HCT116 (cell line): ENCODE measurements around the gene TNFRSF19. TPM values are rescaled to one million over a fixed set of nuclear protein-coding genes. Genes with fewer than 3 reads are reported as not detected.
"Not testable (repeated sequence)": the region's sequence is repeated elsewhere in the genome, so short reads cannot be mapped to it uniquely, and the experiment has no call there.

ENCODE experiments used
- ATAC-seq: fragments of 200-7000 bp; cut with Tn5 transposase; 2 replicates; pipeline ENCODE4 v1.9.1; 2020; ENCODE audit warnings: mild to moderate bottlenecking, moderate library complexity
- BruUV-seq: library from RNA; stranded (reverse); fragments of 400-500 nt; replicated peaks from 2 replicates; lab custom pipeline; 2021; lab: Mats Ljungman, UMichigan
- CTCF ChIA-PET: fragments of 300-600 bp; sonication (Branson Sonifier 250); formaldehyde crosslinking; loops from one replicate; lab custom pipeline; 2021; ENCODE audit warnings: antibody characterized with exemption; lab: Charles Lee
- POLR2A ChIA-PET: fragments of 300-600, 350-600 bp; sonication (Branson Sonifier 250); formaldehyde crosslinking; loops from one replicate; lab custom pipeline; 2021; ENCODE audit warnings: antibody characterized with exemption; lab: Charles Lee
- RAD21 ChIA-PET, 2 experiments: fragments of 300-600 bp; sonication (Branson Sonifier 250); formaldehyde crosslinking; loops; one replicate each; lab custom pipeline; 2023; ENCODE audit warnings: low total read pairs in 2 of 2; ENCODE audit not compliant: uncharacterized antibody in 2 of 2, unreplicated experiment in 2 of 2, low non-redundant PET in 1 of 2; lab: Charles Lee
- DNase-seq: peaks from one replicate; pipeline ENCODE4 v3.0.0-alpha.2; 2010; ENCODE audit warnings: low read depth, low spot score
- H2AFZ ChIP-seq: fragments of 200-600 bp; shearing (Covaris generic), sonication (generic); 2 replicates; pipeline ENCODE4 v1.6.1; 2017; ENCODE audit warnings: low read depth, mixed run types, mixed read lengths, antibody characterized with exemption, low read length; ENCODE audit not compliant: poor library complexity, severe bottlenecking
- H3K27ac ChIP-seq: 2 replicates; pipeline ENCODE4 v1.5.1; 2012; ENCODE audit warnings: low read depth, low read length
- H3K27me3 ChIP-seq: fragments of 200-600 bp; sonication (generic); 2 replicates; pipeline ENCODE4 v1.6.1; 2016; ENCODE audit warnings: mixed run types, low read length, mixed read lengths; ENCODE audit not compliant: insufficient read depth
- H3K36me3 ChIP-seq, 2 experiments: fragments of 200-500 bp in 1 of 2; fragments of 200-600 bp in 1 of 2; sonication (Bioruptor generic) in 1 of 2; sonication (generic) in 1 of 2; 2 replicates each; pipeline versions ENCODE4 v1.5.1 to v1.6.1; 2014 to 2016; ENCODE audit warnings: low read length in 2 of 2, inconsistent platforms in 1 of 2, mixed read lengths in 1 of 2, mixed run types in 1 of 2; ENCODE audit not compliant: insufficient read depth in 2 of 2, control insufficient read depth in 1 of 2
- H3K4me1 ChIP-seq, 2 experiments: fragments of 200-600 bp in 1 of 2; sonication (generic) in 1 of 2; 2 replicates each; pipeline versions ENCODE4 v1.5.1 to v1.6.1; 2012 to 2017; ENCODE audit warnings: low read length in 2 of 2, inconsistent platforms in 1 of 2, mild to moderate bottlenecking in 1 of 2, mixed read lengths in 1 of 2, mixed run types in 1 of 2, moderate library complexity in 1 of 2; ENCODE audit not compliant: insufficient read depth in 2 of 2, control insufficient read depth in 1 of 2
- H3K4me2 ChIP-seq: fragments of 200-600 bp; sonication (generic); 2 replicates; pipeline ENCODE4 v1.6.1; 2017; ENCODE audit warnings: mixed run types, low read length, mixed read lengths
- H3K4me3 ChIP-seq, 2 experiments: fragments of 200-600 bp in 1 of 2; sonication (generic) in 1 of 2; replicated peaks in 1 of 2; 2 replicates each; pipeline ENCODE4 v1.5.1; 2011 to 2016; ENCODE audit warnings: low read length in 2 of 2, control low read depth in 1 of 2, low read depth in 1 of 2, mild to moderate bottlenecking in 1 of 2, mixed read lengths in 1 of 2, mixed run types in 1 of 2
- H3K79me2 ChIP-seq: fragments of 200-600 bp; sonication (generic); 2 replicates; pipeline ENCODE4 v1.6.1; 2017; ENCODE audit warnings: mild to moderate bottlenecking, mixed run types, low read length, moderate library complexity, mixed read lengths; ENCODE audit not compliant: insufficient read depth
- H3K9ac ChIP-seq: fragments of 200-600 bp; sonication (generic); 2 replicates; pipeline ENCODE4 v1.6.1; 2016; ENCODE audit warnings: low read length, mixed read lengths
- H3K9me2 ChIP-seq: fragments of 200-600 bp; sonication (generic), shearing (Covaris generic); 2 replicates; pipeline ENCODE4 v1.6.1; 2017; ENCODE audit warnings: mixed run types, mild to moderate bottlenecking, moderate library complexity; ENCODE audit not compliant: insufficient read depth
- H3K9me3 ChIP-seq, 2 experiments: fragments of 200-500 bp in 1 of 2; fragments of 200-600 bp in 1 of 2; sonication (Bioruptor generic) in 1 of 2; sonication (generic) in 1 of 2; 2 replicates each; pipeline ENCODE4 v1.6.1; 2014 to 2017; ENCODE audit warnings: low read length in 2 of 2, mixed read lengths in 2 of 2, inconsistent platforms in 1 of 2, low read depth in 1 of 2, mild to moderate bottlenecking in 1 of 2, mixed run types in 1 of 2, moderate library complexity in 1 of 2; ENCODE audit not compliant: control insufficient read depth in 1 of 2, insufficient read depth in 1 of 2
- H4K20me1 ChIP-seq: fragments of 200-600 bp; sonication (generic), shearing (Covaris generic); 2 replicates; pipeline ENCODE4 v1.6.1; 2017; ENCODE audit warnings: mixed run types, mild to moderate bottlenecking, moderate library complexity; ENCODE audit not compliant: insufficient read depth
- CBX3 ChIP-seq: IDR thresholded peaks from 2 replicates; pipeline ENCODE4 v1.6.1; 2012; ENCODE audit warnings: low read depth
- CTCF ChIP-seq, 3 experiments: fragments of 200-600 bp in 1 of 3; sonication (generic) in 1 of 3; IDR thresholded peaks in 2 of 3; conservative IDR thresholded peaks in 1 of 3; 2 replicates each; pipeline ENCODE4 v1.5.1; 2012 to 2017; ENCODE audit warnings: low read depth in 2 of 3, low read length in 2 of 3, antibody characterized with exemption in 1 of 3, borderline replicate concordance in 1 of 3, control low read depth in 1 of 3, mild to moderate bottlenecking in 1 of 3, mixed read lengths in 1 of 3, mixed run types in 1 of 3, moderate library complexity in 1 of 3; ENCODE audit not compliant: insufficient read depth in 1 of 3
- ELF1 ChIP-seq: IDR thresholded peaks from 2 replicates; pipeline ENCODE4 v1.6.1; 2012; ENCODE audit warnings: low read depth, borderline replicate concordance
- FOSL1 ChIP-seq: IDR thresholded peaks from 2 replicates; pipeline ENCODE4 v1.6.1; 2012; ENCODE audit warnings: low read depth
- intact Hi-C: fragments of 100-400 bp; cut with micrococcal nuclease; formaldehyde crosslinking; loops from 2 replicates; pipeline ENCODE4 v1.10.0; 2022
- total RNA-seq: library from RNA; stranded (reverse); gene quantifications from one replicate; pipeline ENCODE4 v1.2.1, GENCODE V29; 2021; ENCODE audit not compliant: unreplicated experiment

Gene TNFRSF19
- total RNA-seq, 1 experiment from 2014 or later, result 1.1 TPM

- TF ChIP-seq FOSL1, result no peak
- no peak for TF ChIP-seq ELF1
- no peak for TF ChIP-seq CBX3
- no peak for TF ChIP-seq CTCF (IDR thresholded peaks at IDR 0.05 in 2 of 3, conservative IDR thresholded peaks at IDR 0.05 in 1 of 3; ENCODE audit: borderline replicate concordance in 1 of 3, insufficient read depth in 1 of 3, low read depth in 2 of 3, low read length in 2 of 3)
- Histone ChIP-seq H3K4me3 (no peak overlapping the region), H3K36me3 (no peaks in the 10 kb centered on the region), H2AFZ (no peak overlapping the region), H3K4me1 (no peaks in the 10 kb centered on the region), H3K9ac (no peak overlapping the region), H3K4me2 (no peak overlapping the region), H3K27ac (no peak overlapping the region), H3K9me2 (no peaks in the 10 kb centered on the region), H3K27me3 (peaks cover 10% of the 10 kb centered on the region; the same call in 1 of the 2 replicates), H3K79me2 (no peaks in the 10 kb centered on the region), H3K9me3 (no peaks in the 10 kb centered on the region), H4K20me1 (no peaks in the 10 kb centered on the region)
- intact Hi-C loops, result no loop called here
- POLR2A ChIA-PET, result no interaction called here
- CTCF ChIA-PET, result no interaction called here
- BruUV-seq, result no TSS peak
- no peak for DNase-seq
- no peak for ATAC-seq
- RAD21 ChIA-PET, result no interaction called here
Measured at GRCh38 chr13:23593148-23593547, 22.9 kb downstream of the TNFRSF19 start.

GRCh38 chr13:23594290-23594689 is 24.1 kb downstream of the TNFRSF19 start:
- intact Hi-C loops, ATAC-seq: not testable (repeated sequence)

More at GRCh38 chr13:23594290-23594689, 24.1 kb downstream of the TNFRSF19 start:
- H4K20me1 ChIP-seq, H3K9ac ChIP-seq, RAD21 ChIA-PET, H3K27me3 ChIP-seq, H3K79me2 ChIP-seq, BruUV-seq, H3K4me2 ChIP-seq, H3K36me3 ChIP-seq, DNase-seq, POLR2A ChIA-PET, CTCF ChIA-PET, H3K4me1 ChIP-seq, H3K9me3 ChIP-seq, H3K9me2 ChIP-seq, H2AFZ ChIP-seq, H3K4me3 ChIP-seq, H3K27ac ChIP-seq: not testable (repeated sequence)
